GM12864 (cell line): ENCODE measurements around the gene RNPEP.

Source experiments
- DNase-seq: peaks from one replicate; pipeline ENCODE4 v3.0.0-alpha.2; 2011; ENCODE audit warnings: low read depth
- H3K4me3 ChIP-seq: 2 replicates; pipeline ENCODE4 v1.5.1; 2011; ENCODE audit warnings: mild to moderate bottlenecking, low read depth, low read length, control low read depth
- TF ChIP-seq, protein P1 (sequence below): IDR thresholded peaks from 2 replicates; pipeline ENCODE4 v1.5.1; 2011; ENCODE audit warnings: low read depth, mild to moderate bottlenecking, moderate library complexity, low read length, control low read depth, inconsistent platforms; ENCODE audit errors: missing control alignments

The RNPEP gene

DNA sequence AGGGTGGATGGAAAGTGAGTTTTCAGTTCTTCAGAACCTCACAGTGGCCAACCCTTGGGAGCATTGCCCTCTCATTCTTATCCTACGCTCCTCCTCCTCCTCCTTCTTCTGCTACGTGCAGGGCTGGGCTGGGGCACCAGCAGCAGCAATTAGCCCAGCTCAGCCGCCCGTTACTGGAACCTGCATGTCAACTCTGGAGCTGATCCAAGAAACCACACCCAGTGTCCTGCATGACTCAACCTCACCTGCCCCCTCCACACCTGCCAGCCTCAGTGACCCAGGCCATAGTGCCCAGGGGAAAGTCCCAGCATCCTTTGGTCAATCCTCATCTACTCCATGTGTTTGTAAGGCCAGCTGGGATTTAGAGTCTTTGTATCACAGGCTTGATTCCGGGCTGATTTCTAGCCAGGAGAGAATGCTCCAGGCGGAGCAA lies 40.6 kb downstream of the RNPEP start:
- no peak overlapping the region for H3K4me3 ChIP-seq
- TF ChIP-seq, protein P1, sequence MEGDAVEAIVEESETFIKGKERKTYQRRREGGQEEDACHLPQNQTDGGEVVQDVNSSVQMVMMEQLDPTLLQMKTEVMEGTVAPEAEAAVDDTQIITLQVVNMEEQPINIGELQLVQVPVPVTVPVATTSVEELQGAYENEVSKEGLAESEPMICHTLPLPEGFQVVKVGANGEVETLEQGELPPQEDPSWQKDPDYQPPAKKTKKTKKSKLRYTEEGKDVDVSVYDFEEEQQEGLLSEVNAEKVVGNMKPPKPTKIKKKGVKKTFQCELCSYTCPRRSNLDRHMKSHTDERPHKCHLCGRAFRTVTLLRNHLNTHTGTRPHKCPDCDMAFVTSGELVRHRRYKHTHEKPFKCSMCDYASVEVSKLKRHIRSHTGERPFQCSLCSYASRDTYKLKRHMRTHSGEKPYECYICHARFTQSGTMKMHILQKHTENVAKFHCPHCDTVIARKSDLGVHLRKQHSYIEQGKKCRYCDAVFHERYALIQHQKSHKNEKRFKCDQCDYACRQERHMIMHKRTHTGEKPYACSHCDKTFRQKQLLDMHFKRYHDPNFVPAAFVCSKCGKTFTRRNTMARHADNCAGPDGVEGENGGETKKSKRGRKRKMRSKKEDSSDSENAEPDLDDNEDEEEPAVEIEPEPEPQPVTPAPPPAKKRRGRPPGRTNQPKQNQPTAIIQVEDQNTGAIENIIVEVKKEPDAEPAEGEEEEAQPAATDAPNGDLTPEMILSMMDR: no peak
- DNase-seq: no peak

GRCh38 chr1:202029171-202029665 lies 46.8 kb downstream of the RNPEP start:
- TF ChIP-seq, protein P1: no peak
- DNase-seq: no peak
- no peak overlapping the region for H3K4me3 ChIP-seq

DNA sequence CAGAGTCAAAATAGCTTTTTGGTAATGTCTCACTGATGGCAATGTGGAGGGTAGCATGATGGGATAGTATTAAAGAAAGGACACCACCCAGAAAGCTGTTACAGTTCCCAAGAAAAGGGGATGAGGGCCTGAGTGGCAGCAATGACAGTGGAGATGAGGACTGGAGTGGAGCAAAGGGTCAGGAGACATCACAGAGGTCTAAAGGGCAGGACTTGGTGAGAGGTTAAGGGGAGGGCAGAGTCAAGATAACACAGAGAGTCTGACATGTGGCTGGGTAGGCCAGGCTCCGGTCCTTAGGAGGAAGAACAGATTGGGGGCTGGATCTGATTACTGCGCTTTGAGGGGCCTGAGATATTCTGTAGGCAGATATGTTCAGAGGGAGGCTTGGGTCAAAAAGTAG lies 47.3 kb downstream of the RNPEP start:
- TF ChIP-seq, protein P1: no peak
- DNase-seq: no peak
- no peak overlapping the region for H3K4me3 ChIP-seq

- DNase-seq: no peak
- TF ChIP-seq, protein P1: no peak
- no peak overlapping the region for H3K4me3 ChIP-seq
Observed at GRCh38 chr1:202031796-202032195, 49.3 kb downstream of the RNPEP start.

- TF ChIP-seq, protein P1: no peak
- DNase-seq: no peak
- no peak overlapping the region for H3K4me3 ChIP-seq
Observed at GRCh38 chr1:202034149-202034682, 51.8 kb downstream of the RNPEP start.

DNA sequence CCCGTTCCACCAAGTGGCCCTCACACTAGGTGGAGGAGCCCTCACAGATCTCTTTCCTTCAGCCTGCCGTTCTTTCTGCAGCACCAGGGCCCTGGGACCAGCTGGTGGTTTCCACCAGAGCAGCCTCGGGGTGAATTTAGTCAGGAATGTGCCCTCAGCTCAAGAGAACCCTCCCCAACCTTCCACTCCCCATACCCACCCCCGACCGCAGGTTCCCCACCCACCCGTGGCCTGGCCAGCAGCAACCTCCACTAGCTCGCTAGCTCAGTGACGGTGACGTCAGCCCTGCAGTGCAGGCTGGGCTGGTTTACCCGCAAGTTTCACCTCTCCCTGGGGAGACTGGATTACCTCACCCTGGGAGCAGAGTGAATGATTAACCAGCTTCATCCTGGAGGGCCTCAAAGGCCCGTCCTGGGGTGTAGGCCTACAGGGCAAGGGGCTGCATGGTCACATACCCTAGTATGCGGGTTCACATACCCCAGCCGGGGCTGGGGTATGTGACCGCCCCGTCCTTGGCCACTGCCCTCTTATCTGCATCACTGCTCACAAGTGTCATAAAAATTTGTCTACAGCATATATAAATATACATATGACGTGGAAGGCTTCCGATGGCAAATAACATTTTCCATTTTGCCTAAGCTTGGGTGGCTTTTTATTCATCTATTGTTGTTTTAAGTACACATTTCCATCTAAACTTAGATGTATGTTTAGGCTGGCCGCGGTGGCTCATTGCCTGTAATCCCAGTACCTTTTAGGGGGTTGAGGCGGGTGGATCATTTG lies 52.4 kb downstream of the RNPEP start:
- H3K4me3 ChIP-seq: no peak overlapping the region

More for the DNA sequence above, 52.4 kb downstream of the RNPEP start:
- no peak for DNase-seq
- TF ChIP-seq, protein P1: no peak
